KOPT-K1 (cell line): ENCODE data around the gene STK32C.

ENCODE experiments used
- H3K27ac ChIP-seq: fragments of 200-600 bp; sonication (generic); 2 replicates; pipeline ENCODE4 v1.5.1; 2016; ENCODE audit warnings: antibody characterized with exemption, mild to moderate bottlenecking, low read depth, low read length; ENCODE audit not compliant: poor library complexity, severe bottlenecking
- H3K36me3 ChIP-seq: fragments of 200-600 bp; sonication (generic); 2 replicates; pipeline ENCODE4 v1.5.1; 2017; ENCODE audit warnings: antibody characterized with exemption, mild to moderate bottlenecking, low read length, moderate library complexity; ENCODE audit not compliant: insufficient read depth
- H3K9me3 ChIP-seq: fragments of 200-600 bp; sonication (generic); 2 replicates; pipeline ENCODE4 v1.5.1; 2017; ENCODE audit warnings: antibody characterized with exemption, low read length, mild to moderate bottlenecking; ENCODE audit not compliant: insufficient read depth, poor library complexity, severe bottlenecking

Gene STK32C

GRCh38 chr10:132201111-132201969, 106.4 kb downstream of the STK32C start:
- Histone ChIP-seq H3K27ac (no peak overlapping the region), H3K9me3 (no peaks in the 10 kb centered on the region), H3K36me3 (no peaks in the 10 kb centered on the region)

GRCh38 chr10:132200344-132201110, 107.2 kb downstream of the STK32C start:
- no peak overlapping the region for H3K27ac ChIP-seq
- H3K36me3 ChIP-seq: no peaks in the 10 kb centered on the region
- no peaks in the 10 kb centered on the region for H3K9me3 ChIP-seq

- Histone ChIP-seq H3K36me3 (no peaks in the 10 kb centered on the region), H3K9me3 (no peaks in the 10 kb centered on the region), H3K27ac (no peak overlapping the region)
Observed at GRCh38 chr10:132199854-132200311, 107.9 kb downstream of the STK32C start.

GRCh38 chr10:132199268-132199853, 108.4 kb downstream of the STK32C start:
- H3K36me3 ChIP-seq: no peaks in the 10 kb centered on the region

GRCh38 chr10:132198381-132199181, 109.2 kb downstream of the STK32C start:
- no peaks in the 10 kb centered on the region for H3K9me3 ChIP-seq
- H3K27ac ChIP-seq: no peak overlapping the region
- H3K36me3 ChIP-seq: no peaks in the 10 kb centered on the region

More at GRCh38 chr10:132199268-132199853, 108.4 kb downstream of the STK32C start:
- Histone ChIP-seq H3K27ac (no peak overlapping the region), H3K9me3 (no peaks in the 10 kb centered on the region)

- H3K36me3 ChIP-seq: no peaks in the 10 kb centered on the region
- H3K27ac ChIP-seq: no peak overlapping the region
- no peaks in the 10 kb centered on the region for H3K9me3 ChIP-seq
Observed at GRCh38 chr10:132198068-132198370, 109.7 kb downstream of the STK32C start.

GRCh38 chr10:132197271-132198067, 110.3 kb downstream of the STK32C start:
- Histone ChIP-seq H3K9me3 (no peaks in the 10 kb centered on the region), H3K36me3 (no peaks in the 10 kb centered on the region), H3K27ac (no peak overlapping the region)

- H3K36me3 ChIP-seq: no peaks in the 10 kb centered on the region
- H3K9me3 ChIP-seq: no peaks in the 10 kb centered on the region
- H3K27ac ChIP-seq: no peak overlapping the region
Observed at GRCh38 chr10:132196178-132197113, 111.3 kb downstream of the STK32C start.

- no peak overlapping the region for H3K27ac ChIP-seq
- H3K9me3 ChIP-seq: no peaks in the 10 kb centered on the region
- no peaks in the 10 kb centered on the region for H3K36me3 ChIP-seq
Observed at GRCh38 chr10:132195366-132196075, 112.2 kb downstream of the STK32C start.

GRCh38 chr10:132194726-132195125, 113.0 kb downstream of the STK32C start:
- Histone ChIP-seq H3K36me3 (no peaks in the 10 kb centered on the region), H3K27ac (no peak overlapping the region), H3K9me3 (no peaks in the 10 kb centered on the region)

- H3K27ac ChIP-seq: no peak overlapping the region
- no peaks in the 10 kb centered on the region for H3K9me3 ChIP-seq
- H3K36me3 ChIP-seq: no peaks in the 10 kb centered on the region
Observed at GRCh38 chr10:132193907-132194552, 113.7 kb downstream of the STK32C start.

GRCh38 chr10:132192991-132193665, 114.6 kb downstream of the STK32C start:
- H3K9me3 ChIP-seq: no peaks in the 10 kb centered on the region
- H3K27ac ChIP-seq: no peak overlapping the region
- no peaks in the 10 kb centered on the region for H3K36me3 ChIP-seq
